NCI-H1436 (cell line): Measurements from ENCODE around the gene MRPS10.
"Not testable (repeated sequence)": the region's sequence is repeated elsewhere in the genome, so short reads cannot be mapped to it uniquely, and the experiment has no call there.

Source experiments
- DNase-seq: peaks from one replicate; lab custom pipeline; 2025; lab: John Stamatoyannopoulos, UW

MRPS10 gene

GRCh38 chr6:42207559-42207958 is 10.1 kb downstream of the MRPS10 start:
- not testable (repeated sequence) for DNase-seq

- no peak for DNase-seq
These were observed 12.8 kb downstream of the MRPS10 start for GRCh38 chr6:42204768-42205282.

GRCh38 chr6:42203183-42203582 is 14.5 kb downstream of the MRPS10 start:
- no peak for DNase-seq

GRCh38 chr6:42202131-42202915 is 15.3 kb downstream of the MRPS10 start:
- DNase-seq: not testable (repeated sequence)

- DNase-seq: no peak
These were observed 16.3 kb downstream of the MRPS10 start for GRCh38 chr6:42201382-42201781.

GRCh38 chr6:42200035-42200434 is 17.6 kb downstream of the MRPS10 start:
- DNase-seq: no peak

GRCh38 chr6:42199106-42199981 is 18.3 kb downstream of the MRPS10 start:
- no peak for DNase-seq

GRCh38 chr6:42197555-42198362 is 19.9 kb downstream of the MRPS10 start:
- no peak for DNase-seq

- no peak for DNase-seq
These were observed 22.2 kb downstream of the MRPS10 start for GRCh38 chr6:42195415-42195814.

GRCh38 chr6:42194056-42194455 is 23.6 kb downstream of the MRPS10 start:
- no peak for DNase-seq

GRCh38 chr6:42193491-42193894 is 24.2 kb downstream of the MRPS10 start:
- no peak for DNase-seq

- not testable (repeated sequence) for DNase-seq
These were observed 25.3 kb downstream of the MRPS10 start for GRCh38 chr6:42192385-42192784.

- no peak for DNase-seq
These were observed 27.0 kb downstream of the MRPS10 start for GRCh38 chr6:42190554-42191183.

GRCh38 chr6:42188406-42188805 is 29.3 kb downstream of the MRPS10 start:
- no peak for DNase-seq

GRCh38 chr6:42185597-42185996 is 32.1 kb downstream of the MRPS10 start:
- DNase-seq: no peak

- DNase-seq: no peak
These were observed 33.2 kb downstream of the MRPS10 start for GRCh38 chr6:42184475-42184874.

- DNase-seq: no peak
These were observed 35.6 kb downstream of the MRPS10 start for GRCh38 chr6:42182101-42182500.

- DNase-seq: no peak
These were observed 37.7 kb downstream of the MRPS10 start for GRCh38 chr6:42179945-42180313.

- DNase-seq: no peak
These were observed 38.3 kb downstream of the MRPS10 start for GRCh38 chr6:42179261-42179944.

- DNase-seq: no peak
These were observed 39.9 kb downstream of the MRPS10 start for GRCh38 chr6:42177514-42178364.
